NCI-H526 (cell line): ENCODE data around the gene A2ML1.
"Not testable (repeated sequence)": the region's sequence is repeated elsewhere in the genome, so short reads cannot be mapped to it uniquely, and the experiment has no call there.

ENCODE experiments used
- DNase-seq, 2 experiments: peaks; one replicate each; lab custom pipeline; 2025; lab: John Stamatoyannopoulos, UW

A2ML1 gene

GRCh38 chr12:8855891-8856290, 33.5 kb downstream of the A2ML1 start:
- no peak for DNase-seq

- DNase-seq: not testable (repeated sequence)
Observed at GRCh38 chr12:8859448-8859847, 37.0 kb downstream of the A2ML1 start.

DNA sequence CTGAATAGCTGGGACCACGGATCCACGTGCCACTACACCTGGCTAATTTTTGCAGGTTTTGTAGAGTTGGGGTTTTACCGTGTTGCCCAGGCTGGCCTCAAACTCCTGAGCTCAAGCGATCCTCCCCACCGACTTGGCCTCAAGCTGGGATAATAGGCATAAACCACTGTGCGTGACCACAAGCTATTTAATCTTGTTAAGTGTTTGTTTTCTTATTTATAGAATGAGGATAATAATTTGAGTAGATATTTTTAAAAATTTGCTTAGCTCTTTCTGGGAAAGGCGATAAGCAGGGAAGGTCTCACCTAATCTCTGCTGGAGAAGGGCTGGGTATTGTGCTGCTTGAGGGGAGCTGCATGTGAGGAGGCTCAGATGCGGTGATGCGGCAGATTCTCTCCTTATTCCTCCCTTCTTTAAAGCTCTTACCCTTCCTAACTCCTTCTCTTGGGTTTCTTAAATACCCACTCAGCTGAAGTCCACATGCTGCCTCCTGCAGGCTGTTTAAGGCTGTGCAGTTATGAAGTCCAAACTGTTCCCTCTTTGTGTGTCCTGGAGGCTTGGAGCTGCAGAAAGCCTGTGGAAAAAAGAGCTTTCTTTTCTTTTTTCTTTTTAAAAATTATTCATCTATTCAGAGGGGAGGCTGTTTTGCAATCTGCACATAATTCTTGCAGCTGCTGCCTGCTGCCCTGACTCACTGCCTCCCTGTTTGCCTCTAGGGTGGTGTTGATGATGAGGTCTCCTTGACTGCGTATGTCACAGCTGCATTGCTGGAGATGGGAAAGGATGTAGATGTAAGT, 37.9 kb downstream of the A2ML1 start:
- peak in 1 of 2 experiments; percentile 44 for DNase-seq

GRCh38 chr12:8866429-8866828, 44.0 kb downstream of the A2ML1 start:
- no peak for DNase-seq

DNA sequence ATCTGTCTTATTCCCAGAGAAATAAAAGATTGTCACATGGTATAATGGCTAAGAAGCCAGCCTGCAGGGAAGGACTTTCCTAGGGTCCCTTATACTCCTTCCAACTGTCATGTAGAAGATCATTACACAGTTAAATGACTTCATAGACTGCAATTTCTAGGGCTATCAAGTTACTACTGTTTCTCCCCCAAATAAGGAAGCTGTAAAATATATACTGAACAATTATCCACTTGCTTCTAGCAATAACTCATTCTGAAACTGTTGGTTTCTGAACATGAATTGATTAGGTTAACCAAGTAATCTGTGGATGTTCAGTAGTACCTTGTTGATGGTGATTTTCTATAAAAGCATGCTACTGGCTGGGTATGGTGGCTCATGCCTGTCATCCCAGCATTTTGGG, 44.6 kb downstream of the A2ML1 start:
- DNase-seq: no peak

- no peak for DNase-seq
Observed at GRCh38 chr12:8867786-8868185, 45.4 kb downstream of the A2ML1 start.

- DNase-seq: no peak
Observed at GRCh38 chr12:8870586-8870985, 48.2 kb downstream of the A2ML1 start.

- no peak for DNase-seq
Observed at GRCh38 chr12:8871068-8871467, 48.6 kb downstream of the A2ML1 start.

- DNase-seq: no peak
Observed at GRCh38 chr12:8876887-8877286, 54.5 kb downstream of the A2ML1 start.

DNA sequence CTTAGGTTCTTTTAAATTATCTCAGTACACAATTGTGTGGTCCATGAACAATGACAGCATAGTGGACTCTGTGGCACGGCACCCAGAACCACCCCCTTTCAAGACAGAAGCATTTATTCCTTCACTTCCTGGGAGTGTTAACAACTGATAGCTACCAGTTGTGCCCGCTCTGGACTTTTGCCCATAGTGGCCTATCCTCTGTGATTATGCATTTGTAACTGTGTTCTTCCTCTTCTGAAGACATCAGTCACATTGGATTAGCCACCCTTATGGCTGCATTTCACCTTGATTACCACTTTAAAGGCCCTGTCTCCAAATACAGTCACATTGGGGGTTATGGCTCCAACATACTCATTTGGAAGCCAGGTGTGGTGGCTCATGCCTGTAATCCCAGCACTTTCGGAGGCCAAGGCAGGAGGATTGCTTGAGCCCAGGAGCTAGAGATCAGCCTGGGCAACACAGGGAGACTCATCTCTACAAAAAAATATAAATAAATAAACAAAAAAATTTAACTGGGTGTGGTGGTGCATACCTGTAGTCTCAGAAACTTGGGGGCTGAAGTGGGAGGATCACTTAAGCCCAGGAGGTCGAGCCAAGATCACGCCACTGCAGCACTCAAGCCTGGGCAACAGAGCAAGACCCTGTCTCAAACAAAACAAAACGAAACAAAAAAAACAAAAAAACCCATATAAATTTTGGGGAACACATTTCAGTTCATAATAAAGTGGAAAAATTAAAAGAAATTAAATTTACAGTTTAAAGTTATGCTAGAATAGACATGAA, 64.3 kb downstream of the A2ML1 start:
- DNase-seq: no peak

DNA sequence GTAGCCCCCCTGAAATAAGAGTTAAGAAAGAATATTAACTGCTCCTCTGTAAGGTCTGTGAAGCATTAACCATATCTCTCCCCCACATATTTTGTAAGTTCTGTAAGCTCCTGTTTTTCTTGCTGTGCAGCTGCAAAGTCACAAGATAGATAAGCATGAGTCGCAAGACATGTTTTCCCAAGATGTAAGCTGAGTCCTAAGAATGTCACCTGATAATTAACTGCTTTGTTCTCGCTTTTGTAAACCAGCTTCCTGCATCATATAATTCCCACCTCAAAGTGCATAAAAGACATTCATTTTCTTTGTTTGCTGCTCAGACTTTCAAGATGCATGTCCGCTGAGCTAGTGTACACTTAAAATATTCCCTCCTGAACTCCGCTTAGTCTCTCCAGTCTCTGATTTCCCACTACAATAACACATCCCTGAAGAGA, 64.9 kb downstream of the A2ML1 start:
- no peak for DNase-seq

- DNase-seq: peak; percentile 10 to 67
Observed at GRCh38 chr12:8890313-8891085, 68.1 kb downstream of the A2ML1 start.

DNA sequence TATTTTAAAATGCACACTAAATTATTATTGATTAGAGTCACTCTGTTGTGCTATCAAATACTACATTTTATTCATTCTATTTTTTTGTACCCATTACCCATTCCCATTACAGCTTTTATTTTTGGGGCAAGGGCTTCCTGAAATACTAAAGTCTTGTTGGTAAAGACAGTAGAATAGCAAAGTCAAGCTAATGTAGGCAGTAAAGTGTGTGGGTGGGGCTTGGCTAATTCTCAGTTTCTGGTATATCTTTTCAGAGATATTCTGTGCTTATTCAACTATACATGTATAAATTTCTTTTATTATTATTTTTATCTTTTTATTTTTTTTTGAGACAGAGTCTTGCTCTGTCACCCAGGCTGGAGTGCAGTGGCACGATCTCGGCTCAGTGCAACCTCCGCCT, 69.6 kb downstream of the A2ML1 start:
- DNase-seq: no peak

- DNase-seq: no peak
Observed at GRCh38 chr12:8894378-8894777, 72.0 kb downstream of the A2ML1 start.

- no peak for DNase-seq
Observed at GRCh38 chr12:8894986-8895385, 72.6 kb downstream of the A2ML1 start.

DNA sequence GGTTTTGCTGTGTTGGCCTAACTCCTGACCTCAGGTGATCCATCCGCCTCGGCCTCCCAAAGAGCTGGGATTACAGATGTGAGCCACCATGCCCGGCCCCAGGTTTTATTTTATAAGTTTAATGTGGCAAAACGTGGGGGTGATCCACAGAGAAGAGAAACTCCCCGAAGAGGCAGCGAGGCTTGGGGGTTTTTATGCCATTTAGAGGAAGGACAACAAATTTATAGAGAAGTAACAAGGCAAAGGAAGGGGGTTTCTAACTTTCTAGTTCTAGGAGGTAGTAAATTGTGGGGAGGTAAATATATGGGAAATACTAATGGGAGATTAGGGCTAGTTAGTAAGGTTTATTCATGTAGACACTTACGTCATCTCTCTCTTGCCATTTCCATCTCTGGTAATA, 74.7 kb downstream of the A2ML1 start:
- DNase-seq: no peak

DNA sequence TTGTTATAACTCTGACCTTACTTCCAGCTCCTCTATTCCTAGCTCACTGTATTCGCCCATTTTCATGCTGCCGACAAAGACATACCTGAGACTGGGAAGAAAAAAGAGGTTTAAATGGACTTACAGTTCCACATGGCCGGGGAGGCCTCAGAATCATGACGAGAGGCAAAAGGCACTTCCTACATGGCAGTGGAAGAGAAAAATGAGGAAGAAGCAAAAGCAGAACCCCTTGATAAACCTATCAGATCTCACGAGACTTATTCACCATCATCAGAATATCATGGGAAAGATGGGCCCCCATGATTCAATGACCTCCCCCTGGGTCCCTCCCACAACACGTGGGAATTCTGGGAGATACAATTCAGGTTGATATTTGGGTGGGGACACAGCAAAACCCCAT, 77.4 kb downstream of the A2ML1 start:
- no peak for DNase-seq

GRCh38 chr12:8902703-8903102, 80.3 kb downstream of the A2ML1 start:
- DNase-seq: not testable (repeated sequence)

DNA sequence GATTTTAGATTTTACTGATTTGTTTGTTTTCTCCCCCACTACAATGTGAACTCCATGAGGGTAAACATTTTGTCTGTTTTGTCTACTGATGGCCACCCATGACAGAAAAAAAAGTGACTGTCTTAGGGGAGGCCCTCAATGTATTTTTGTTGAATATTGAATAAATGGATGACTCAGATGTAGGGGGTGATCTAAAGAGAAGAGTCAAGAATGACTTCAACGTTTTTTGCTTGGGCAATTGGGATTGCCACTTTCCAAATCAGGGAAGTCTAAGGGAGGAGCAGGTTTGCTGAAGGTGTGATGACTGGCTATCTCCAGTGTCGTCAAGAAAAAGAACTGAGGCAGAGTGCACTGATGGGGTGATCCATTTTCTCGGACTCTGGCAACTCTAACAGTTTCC, 81.2 kb downstream of the A2ML1 start:
- DNase-seq: no peak

GRCh38 chr12:8904665-8905064, 82.2 kb downstream of the A2ML1 start:
- peak in 1 of 2 experiments; percentile 18 for DNase-seq

- no peak for DNase-seq
Observed at GRCh38 chr12:8905546-8905945, 83.1 kb downstream of the A2ML1 start.
